CD8-positive, alpha-beta memory T cell (primary cell): ENCODE results near the gene LSG1. TPM values are rescaled to one million over a fixed set of nuclear protein-coding genes. Genes with fewer than 3 reads are reported as not detected.

Experiments
- CTCF ChIA-PET: fragments of 350-600 bp; sonication (Branson Sonifier 250); formaldehyde crosslinking; loops from one replicate; lab custom pipeline; 2021; ENCODE audit warnings: antibody characterized with exemption; lab: Charles Lee
- POLR2A ChIA-PET: fragments of 350-600 bp; sonication (Branson Sonifier 250); formaldehyde crosslinking; loops from one replicate; lab custom pipeline; 2021; ENCODE audit warnings: antibody characterized with exemption; lab: Charles Lee
- DNase-seq, 5 donors: peaks; one replicate each; pipeline versions ENCODE4 v3.0.0 to v3.0.0-alpha.2; 2020 to 2022; ENCODE audit warnings: mixed read lengths in 1 of 5
- H3K27ac ChIP-seq: one replicate; pipeline ENCODE4 v1.7.0; 2013; ENCODE audit warnings: low read depth, mild to moderate bottlenecking, low read length, moderate library complexity
- H3K27me3 ChIP-seq: 2 replicates; pipeline ENCODE4 v1.7.0; 2013; ENCODE audit warnings: low read length, mild to moderate bottlenecking; ENCODE audit not compliant: insufficient read depth, poor library complexity, severe bottlenecking
- H3K36me3 ChIP-seq: 2 replicates; pipeline ENCODE4 v1.7.0; 2013; ENCODE audit warnings: mild to moderate bottlenecking, low read length, moderate library complexity; ENCODE audit not compliant: insufficient read depth
- H3K4me1 ChIP-seq: 2 replicates; pipeline ENCODE4 v1.7.0; 2013; ENCODE audit warnings: mild to moderate bottlenecking, low read length, moderate library complexity; ENCODE audit not compliant: insufficient read depth
- H3K4me3 ChIP-seq: 2 replicates; pipeline ENCODE4 v1.7.0; 2013; ENCODE audit warnings: mild to moderate bottlenecking, low read length
- H3K9me3 ChIP-seq: 2 replicates; pipeline ENCODE4 v1.7.0; 2013; ENCODE audit warnings: mild to moderate bottlenecking, low read length
- H3K27ac Mint-ChIP-seq, 8 donors: one replicate each; pipeline ENCODE4 v1.8.0; 2020 to 2021; ENCODE audit warnings: mixed read lengths in 8 of 8, mild to moderate bottlenecking in 6 of 8, inconsistent platforms in 3 of 8, moderate library complexity in 3 of 8
- H3K27me3 Mint-ChIP-seq, 2 donors: one replicate each; pipeline ENCODE4 v1.8.0; 2020 to 2021; ENCODE audit warnings: mixed read lengths in 2 of 2, mild to moderate bottlenecking in 1 of 2, moderate library complexity in 1 of 2
- H3K36me3 Mint-ChIP-seq, 3 donors: one replicate each; pipeline ENCODE4 v1.8.0; 2020 to 2021; ENCODE audit warnings: mixed read lengths in 3 of 3, inconsistent platforms in 1 of 3, mild to moderate bottlenecking in 1 of 3
- H3K4me1 Mint-ChIP-seq, 3 donors: one replicate each; pipeline ENCODE4 v1.8.0; 2020 to 2021; ENCODE audit warnings: mixed read lengths in 3 of 3, inconsistent platforms in 1 of 3, mild to moderate bottlenecking in 1 of 3
- H3K4me3 Mint-ChIP-seq, 7 donors: one replicate each; pipeline ENCODE4 v1.8.0; 2020 to 2021; ENCODE audit warnings: mixed read lengths in 7 of 7, mild to moderate bottlenecking in 6 of 7, moderate library complexity in 4 of 7, inconsistent platforms in 2 of 7
- H3K9me3 Mint-ChIP-seq, 5 donors: one replicate each; pipeline ENCODE4 v1.8.0; 2020 to 2022; ENCODE audit warnings: mixed read lengths in 5 of 5, mild to moderate bottlenecking in 3 of 5, moderate library complexity in 2 of 5, inconsistent platforms in 1 of 5
- polyA plus RNA-seq: library from polyadenylated mRNA; unstranded; fragments of 300-500 nt; fragmentation: Illumina TruSeq; gene quantifications from one replicate; pipeline ENCODE4 v1.2.3, GENCODE V29; 2021
- total RNA-seq, 2 experiments: library from RNA; stranded (reverse); gene quantifications; one replicate each; pipeline ENCODE4 v1.2.3, GENCODE V29; 2021

Gene LSG1
- total and polyA plus RNA-seq, 3 experiments from 2014 or later: 39.3 to 68.8 (median 65.2) TPM

DNA sequence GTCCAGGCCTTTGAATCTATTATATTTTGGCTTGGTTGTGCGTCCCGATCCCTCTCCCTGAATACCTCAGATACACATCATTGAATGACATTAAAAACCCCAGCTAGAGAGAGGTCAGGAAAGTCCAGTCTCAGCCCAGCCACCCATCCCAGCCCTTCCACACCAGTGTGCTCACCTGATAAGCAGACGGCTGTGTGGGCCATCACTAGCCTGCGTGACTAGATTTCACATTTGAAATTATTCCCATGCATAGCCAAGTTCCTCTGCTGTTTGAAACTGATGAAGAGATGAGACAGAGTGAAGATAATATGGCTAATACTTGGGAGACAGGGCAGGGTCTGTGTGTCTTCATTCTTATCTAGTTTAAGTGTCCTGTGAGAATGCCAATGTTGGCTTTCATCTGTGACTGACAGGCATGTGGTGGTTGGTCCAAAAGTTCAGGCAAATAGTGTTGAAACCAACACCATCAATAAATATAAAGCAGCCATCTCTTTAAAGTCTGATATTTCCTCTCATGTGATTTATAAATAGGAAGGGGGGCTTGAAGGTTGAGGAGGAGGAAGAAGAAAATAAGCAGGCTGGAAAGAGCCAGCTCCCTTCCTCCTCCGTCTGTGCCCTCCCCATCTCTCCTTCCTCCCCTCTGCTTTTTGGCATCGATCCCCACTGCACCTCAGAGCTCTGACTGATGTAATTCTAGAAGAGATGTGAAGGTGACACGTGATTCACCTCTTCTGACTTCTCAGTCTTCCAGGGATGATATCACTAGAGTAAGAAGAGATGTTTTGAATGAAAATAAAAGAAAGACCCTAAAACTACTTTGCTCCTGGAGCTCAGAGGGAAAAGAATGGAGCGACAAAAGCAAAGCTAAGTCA, 18.7 kb upstream of the LSG1 start:
- Histone ChIP-seq H3K4me3 (no peak overlapping the region), H3K27ac (no peak overlapping the region), H3K4me1 (peaks cover 18% of the 10 kb centered on the region), H3K36me3 (no peaks in the 10 kb centered on the region), H3K27me3 (no peaks in the 10 kb centered on the region), H3K9me3 (no peaks in the 10 kb centered on the region)
- Mint-ChIP-seq H3K4me1 (peaks cover 27 to 33% (median 33%) of the 10 kb centered on the region in 3 donors), H3K9me3 (no peaks in the 10 kb centered on the region), H3K36me3 (peaks cover 0 to 3% (median 0%) of the 10 kb centered on the region in 3 donors), H3K27ac (peak overlapping the region in 5 of 8 donors; percentile 30 to 85 (median 50)), H3K4me3 (peak overlapping the region in 4 of 7 donors; percentile 2 to 57 (median 3)), H3K27me3 (peaks cover 0 to 13% of the 10 kb centered on the region in 2 donors)
- POLR2A ChIA-PET: interaction anchor here (1.1 kb wide), 1 partner anchor 78 kb away, joined by 4 read pairs; no protein-coding TSS in a partner anchor
- DNase-seq: no peak
- CTCF ChIA-PET: interaction anchor here (1.0 to 1.2 kb wide), 2 partner anchors 8 to 416 kb away, joined by 5 read pairs; no protein-coding TSS in a partner anchor

DNA sequence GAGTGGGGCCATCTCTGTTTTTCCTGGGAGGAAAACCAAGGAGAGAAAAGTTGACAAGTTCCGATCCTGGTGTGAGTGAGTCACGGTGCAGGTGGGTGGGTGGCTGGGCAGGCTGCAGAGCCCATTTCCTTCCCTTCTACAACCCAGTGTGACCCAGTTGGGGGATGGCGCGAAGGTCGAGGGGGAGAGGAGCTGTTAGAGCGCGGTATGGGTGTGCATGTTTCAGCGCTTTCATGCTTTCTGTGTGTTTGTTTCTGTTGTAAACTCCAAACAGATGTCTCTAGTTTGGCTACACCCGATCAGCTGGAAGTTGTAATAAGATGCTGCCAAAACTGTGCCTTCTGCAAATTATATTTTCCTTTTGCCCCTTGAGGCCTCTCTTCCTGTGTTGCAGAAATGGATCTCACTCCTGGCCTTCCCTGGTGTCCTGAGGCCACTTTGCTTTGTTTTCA, 17.5 kb upstream of the LSG1 start:
- Histone ChIP-seq H3K4me1 (peaks cover 29% of the 10 kb centered on the region), H3K4me3 (no peak overlapping the region), H3K27me3 (no peaks in the 10 kb centered on the region), H3K27ac (no peak overlapping the region), H3K36me3 (no peaks in the 10 kb centered on the region), H3K9me3 (no peaks in the 10 kb centered on the region)
- no peaks in the 10 kb centered on the region for H3K9me3 Mint-ChIP-seq
- CTCF ChIA-PET: no interaction called here
- H3K27ac Mint-ChIP-seq: peak overlapping the region in 7 of 8 donors; percentile 74 to 95 (median 88)
- DNase-seq: peak in 2 of 5 donors; percentile 21 to 27
- peaks cover 39 to 46% (median 45%) of the 10 kb centered on the region in 3 donors for H3K4me1 Mint-ChIP-seq
- H3K36me3 Mint-ChIP-seq: peaks cover 0 to 5% (median 0%) of the 10 kb centered on the region in 3 donors
- POLR2A ChIA-PET: interaction anchor here (1.1 to 8.0 kb wide), 2 partner anchors 16 to 80 kb away, joined by 4 to 115 read pairs; partner anchors contain the start of gene LSG1
- H3K4me3 Mint-ChIP-seq: peak overlapping the region in 6 of 7 donors; percentile 59 to 100 (median 88)
- H3K27me3 Mint-ChIP-seq: peaks cover 2 to 10% of the 10 kb centered on the region in 2 donors

DNA sequence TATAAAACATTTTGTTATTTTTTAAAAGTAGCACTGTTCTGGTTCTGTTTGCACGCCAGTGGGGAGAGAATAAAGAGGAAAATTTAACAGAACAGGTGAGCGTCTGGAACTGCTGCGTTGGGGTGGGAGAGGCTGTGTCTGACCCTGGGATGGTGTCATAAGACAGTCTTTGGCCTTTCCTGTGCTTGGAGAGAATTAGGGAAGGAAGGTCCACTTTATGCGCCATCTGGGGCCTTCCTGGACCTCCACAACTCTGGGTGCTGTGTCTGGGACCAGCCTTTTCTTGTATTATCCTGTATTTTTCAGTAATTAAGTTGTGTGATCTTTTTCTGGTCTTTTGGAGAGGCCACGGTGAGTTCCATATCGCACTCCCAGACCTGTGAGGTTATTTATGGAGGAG, 17.0 kb upstream of the LSG1 start:
- H3K9me3 ChIP-seq: no peaks in the 10 kb centered on the region
- H3K4me3 ChIP-seq: no peak overlapping the region
- no peaks in the 10 kb centered on the region for H3K36me3 ChIP-seq
- ChIA-PET POLR2A (interaction anchor here (1.9 to 8.0 kb wide), 2 partner anchors 15 to 26 kb away, joined by 5 to 115 read pairs; partner anchors contain the start of gene LSG1), CTCF (interaction anchor here (1.5 to 4.1 kb wide), 2 partner anchors 15 to 282 kb away, joined by 4 to 85 read pairs; partner anchors contain the start of gene LSG1)
- no peaks in the 10 kb centered on the region for H3K9me3 Mint-ChIP-seq
- H3K27me3 ChIP-seq: no peaks in the 10 kb centered on the region
- peak overlapping the region; percentile 59 to 100 (median 86) for H3K4me3 Mint-ChIP-seq
- H3K4me1 Mint-ChIP-seq: peaks cover 45 to 51% (median 49%) of the 10 kb centered on the region in 3 donors
- no peak overlapping the region for H3K27ac ChIP-seq
- peaks cover 31% of the 10 kb centered on the region for H3K4me1 ChIP-seq
- H3K27ac Mint-ChIP-seq: peak overlapping the region; percentile 10 to 95 (median 88)
- H3K27me3 Mint-ChIP-seq: peaks cover 2 to 10% of the 10 kb centered on the region in 2 donors
- H3K36me3 Mint-ChIP-seq: peaks cover 0 to 5% (median 0%) of the 10 kb centered on the region in 3 donors
- DNase-seq: no peak

DNA sequence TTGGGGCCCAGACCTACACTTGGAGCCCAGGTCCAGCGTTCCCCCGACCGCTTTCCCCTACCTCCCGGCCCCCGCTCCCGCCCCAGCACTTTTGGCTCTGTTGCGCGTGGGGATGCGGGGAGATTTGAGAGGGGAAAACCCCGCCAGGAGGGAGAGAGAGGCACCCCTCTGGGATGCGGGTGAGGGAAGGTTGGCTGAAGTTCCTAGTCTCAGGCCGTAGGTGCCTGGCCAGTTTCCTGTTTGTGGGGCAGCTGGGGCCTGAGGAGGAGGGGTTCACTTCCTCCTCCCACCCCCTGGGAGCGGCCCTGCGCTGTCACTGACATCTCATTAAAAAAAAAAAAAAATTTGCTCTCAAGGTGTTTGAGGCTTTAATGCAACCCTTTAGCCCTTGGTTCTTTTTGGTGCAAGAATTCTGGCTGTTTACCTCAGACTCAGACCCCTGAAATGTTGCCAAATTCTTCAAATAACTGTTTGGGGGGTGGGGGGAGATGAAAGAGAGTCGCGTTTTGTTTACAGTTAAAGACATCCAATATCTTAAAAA, 16.3 kb upstream of the LSG1 start:
- no peaks in the 10 kb centered on the region for H3K36me3 ChIP-seq
- Mint-ChIP-seq H3K4me1 (peaks cover 48 to 51% (median 49%) of the 10 kb centered on the region in 3 donors), H3K27ac (peak overlapping the region; percentile 52 to 95 (median 88)), H3K27me3 (peaks cover 2 to 10% of the 10 kb centered on the region in 2 donors), H3K9me3 (no peaks in the 10 kb centered on the region), H3K36me3 (peaks cover 0 to 5% (median 0%) of the 10 kb centered on the region in 3 donors), H3K4me3 (peak overlapping the region; percentile 59 to 100 (median 86))
- H3K9me3 ChIP-seq: no peaks in the 10 kb centered on the region
- H3K27ac ChIP-seq: peak overlapping the region; percentile 54
- ChIA-PET CTCF (interaction anchor here (0.6 to 4.1 kb wide), 21 partner anchors 9 to 1162 kb away, joined by 3 to 85 read pairs (median 5); partner anchors contain the start of genes LSG1, TMEM44 and XXYLT1), POLR2A (interaction anchor here (0.7 to 8.0 kb wide), 4 partner anchors 15 to 371 kb away, joined by 5 to 115 read pairs (median 10); partner anchors contain the start of gene LSG1)
- peak in 4 of 5 donors; percentile 4 to 58 (median 44) for DNase-seq
- peaks cover 31% of the 10 kb centered on the region for H3K4me1 ChIP-seq
- H3K4me3 ChIP-seq: peak overlapping the region; percentile 78
- no peaks in the 10 kb centered on the region for H3K27me3 ChIP-seq

DNA sequence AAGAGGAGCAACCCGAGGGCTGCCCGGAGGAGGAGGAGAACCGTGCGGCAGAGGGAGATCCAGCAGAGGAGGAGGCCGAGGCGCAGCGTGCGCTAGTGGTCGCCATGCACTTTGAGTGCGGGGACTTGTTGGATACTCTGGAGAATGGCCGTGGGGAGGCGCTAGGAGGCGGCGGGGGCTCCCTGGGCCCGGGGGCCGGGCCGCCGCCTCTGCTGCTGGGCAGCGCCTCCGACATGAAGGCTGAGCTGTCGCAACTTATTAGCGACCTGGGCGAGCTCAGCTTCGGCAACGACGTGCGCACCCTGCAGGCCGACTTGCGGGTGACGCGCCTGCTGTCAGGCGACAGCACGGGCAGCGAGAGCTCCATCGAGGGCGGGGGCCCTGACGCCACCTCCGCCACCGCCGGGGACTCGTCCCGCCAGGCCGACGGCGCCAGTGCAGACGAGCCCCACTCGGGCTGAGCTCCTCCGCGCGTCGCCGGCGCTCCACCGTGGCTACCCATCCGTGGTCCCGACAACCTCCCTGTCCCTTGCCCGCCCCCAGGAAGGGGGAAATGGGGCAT, 15.7 kb upstream of the LSG1 start:
- DNase-seq: peak; percentile 29 to 87 (median 72)
- ChIA-PET POLR2A (interaction anchor here (0.6 to 8.0 kb wide), 6 partner anchors 14 to 855 kb away, joined by 3 to 115 read pairs (median 6); partner anchors contain the start of genes LSG1 and PPP1R2), CTCF (interaction anchor here (0.6 to 4.1 kb wide), 28 partner anchors 9 to 1162 kb away, joined by 3 to 85 read pairs (median 4); partner anchors contain the start of genes LSG1, TMEM44 and XXYLT1)
- no peaks in the 10 kb centered on the region for H3K9me3 ChIP-seq
- peaks cover 2 to 10% of the 10 kb centered on the region in 2 donors for H3K27me3 Mint-ChIP-seq
- H3K4me1 ChIP-seq: peaks cover 36% of the 10 kb centered on the region
- H3K9me3 Mint-ChIP-seq: no peaks in the 10 kb centered on the region
- no peaks in the 10 kb centered on the region for H3K27me3 ChIP-seq
- H3K4me1 Mint-ChIP-seq: peaks cover 48 to 53% (median 51%) of the 10 kb centered on the region in 3 donors
- H3K36me3 Mint-ChIP-seq: peaks cover 0 to 5% (median 0%) of the 10 kb centered on the region in 3 donors
- H3K36me3 ChIP-seq: no peaks in the 10 kb centered on the region
- peak overlapping the region; percentile 78 for H3K4me3 ChIP-seq
- peak overlapping the region; percentile 63 to 94 (median 90) for H3K27ac Mint-ChIP-seq
- peak overlapping the region; percentile 54 for H3K27ac ChIP-seq
- H3K4me3 Mint-ChIP-seq: peak overlapping the region; percentile 86 to 100 (median 96)

DNA sequence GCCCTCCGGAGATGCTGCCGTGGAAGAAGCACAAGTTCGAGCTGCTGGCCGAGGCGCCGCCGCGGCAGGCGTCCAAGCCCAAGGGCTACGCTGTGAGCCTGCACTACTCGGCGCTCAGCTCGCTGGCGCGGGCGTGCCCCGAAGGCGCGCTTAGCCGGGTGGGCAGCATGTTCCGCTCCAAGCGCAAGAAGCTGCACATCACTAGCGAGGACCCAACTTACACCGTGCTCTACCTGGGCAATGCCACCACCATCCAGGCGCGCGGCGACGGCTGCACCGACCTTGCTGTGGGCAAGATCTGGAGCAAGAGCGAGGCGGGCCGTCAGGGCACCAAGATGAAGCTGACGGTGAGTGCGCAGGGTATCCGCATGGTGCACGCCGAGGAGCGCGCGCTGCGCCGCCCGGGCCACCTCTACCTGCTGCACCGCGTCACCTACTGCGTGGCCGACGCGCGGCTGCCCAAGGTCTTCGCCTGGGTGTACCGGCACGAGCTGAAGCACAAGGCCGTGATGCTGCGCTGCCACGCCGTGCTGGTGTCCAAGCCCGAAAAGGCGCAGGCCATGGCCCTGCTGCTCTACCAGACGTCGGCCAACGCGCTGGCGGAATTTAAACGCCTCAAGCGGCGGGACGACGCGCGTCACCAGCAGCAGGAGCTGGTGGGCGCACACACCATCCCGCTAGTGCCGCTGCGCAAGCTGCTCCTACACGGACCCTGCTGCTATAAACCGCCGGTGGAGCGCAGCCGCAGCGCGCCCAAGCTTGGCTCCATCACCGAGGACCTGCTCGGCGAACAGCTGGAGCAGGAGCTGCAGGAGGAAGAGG, 15.0 kb upstream of the LSG1 start:
- H3K36me3 Mint-ChIP-seq: peaks cover 0 to 5% (median 0%) of the 10 kb centered on the region in 3 donors
- peaks cover 37% of the 10 kb centered on the region for H3K4me1 ChIP-seq
- H3K4me3 Mint-ChIP-seq: peak overlapping the region; percentile 86 to 100 (median 96)
- ChIA-PET CTCF (interaction anchor here (0.7 to 4.1 kb wide), 29 partner anchors 10 to 1163 kb away, joined by 3 to 85 read pairs (median 4); partner anchors contain the start of genes LSG1, TMEM44 and XXYLT1), POLR2A (interaction anchor here (0.6 to 8.0 kb wide), 8 partner anchors 13 to 856 kb away, joined by 3 to 115 read pairs (median 5); partner anchors contain the start of genes LSG1, PPP1R2 and XXYLT1)
- H3K9me3 ChIP-seq: no peaks in the 10 kb centered on the region
- no peaks in the 10 kb centered on the region for H3K36me3 ChIP-seq
- DNase-seq: peak in 4 of 5 donors; percentile 10 to 55 (median 27)
- peak overlapping the region; percentile 54 for H3K27ac ChIP-seq
- peaks cover 2 to 10% of the 10 kb centered on the region in 2 donors for H3K27me3 Mint-ChIP-seq
- H3K4me1 Mint-ChIP-seq: peaks cover 50 to 58% (median 56%) of the 10 kb centered on the region in 3 donors
- peak overlapping the region; percentile 24 to 94 (median 88) for H3K27ac Mint-ChIP-seq
- no peaks in the 10 kb centered on the region for H3K27me3 ChIP-seq
- no peaks in the 10 kb centered on the region for H3K9me3 Mint-ChIP-seq
- peak overlapping the region; percentile 78 for H3K4me3 ChIP-seq
